Embryonic facial prominence (tissue), 1 donor: ENCODE measurements around the gene SAMSN1.

Source experiments
- DNase-seq: peaks from one replicate; pipeline ENCODE4 v3.0.0-alpha.2; 2016; ENCODE audit errors: extremely low spot score

The SAMSN1 gene

GRCh38 chr21:14545906-14546480 lies at the start of gene SAMSN1:
TSS of gene SAMSN1 (minus strand) at chr21:14546315. CDS start at chr21:14546261, 54 bp downstream.
- no peak for DNase-seq

- DNase-seq, result no peak
Measured at GRCh38 chr21:14595449-14595848, 49.3 kb upstream of the SAMSN1 start.

GRCh38 chr21:14594967-14595366 lies 48.9 kb upstream of the SAMSN1 start:
- no peak for DNase-seq

- no peak for DNase-seq
Measured at GRCh38 chr21:14593230-14593629, 47.1 kb upstream of the SAMSN1 start.

GRCh38 chr21:14592296-14593000 lies 46.3 kb upstream of the SAMSN1 start:
- DNase-seq, result no peak

- no peak for DNase-seq
Measured at GRCh38 chr21:14591882-14592281, 45.8 kb upstream of the SAMSN1 start.

- no peak for DNase-seq
Measured at GRCh38 chr21:14591377-14591776, 45.3 kb upstream of the SAMSN1 start.

GRCh38 chr21:14589855-14590563 lies 43.9 kb upstream of the SAMSN1 start:
- DNase-seq, result no peak

GRCh38 chr21:14587266-14587665 lies 41.2 kb upstream of the SAMSN1 start:
- no peak for DNase-seq

- DNase-seq, result no peak
Measured at GRCh38 chr21:14585122-14585521, 39.0 kb upstream of the SAMSN1 start.

- no peak for DNase-seq
Measured at GRCh38 chr21:14584357-14585095, 38.4 kb upstream of the SAMSN1 start.

GRCh38 chr21:14583629-14584255 lies 37.6 kb upstream of the SAMSN1 start:
- DNase-seq, result no peak

- no peak for DNase-seq
Measured at GRCh38 chr21:14582934-14583628, 37.0 kb upstream of the SAMSN1 start.

- DNase-seq, result no peak
Measured at GRCh38 chr21:14581902-14582457, 35.9 kb upstream of the SAMSN1 start.

- DNase-seq, result no peak
Measured at GRCh38 chr21:14573244-14573643, 27.1 kb upstream of the SAMSN1 start.

GRCh38 chr21:14572204-14572780 lies 26.2 kb upstream of the SAMSN1 start:
- no peak for DNase-seq

GRCh38 chr21:14569868-14570267 lies 23.8 kb upstream of the SAMSN1 start:
- no peak for DNase-seq

- DNase-seq, result no peak
Measured at GRCh38 chr21:14569026-14569621, 23.0 kb upstream of the SAMSN1 start.

- DNase-seq, result no peak
Measured at GRCh38 chr21:14567331-14568279, 21.5 kb upstream of the SAMSN1 start.
